ENCODE results near the gene SP140. TPM values are rescaled to one million over a fixed set of nuclear protein-coding genes. Genes with fewer than 3 reads are reported as not detected.

Gene SP140
- total and polyA plus RNA-seq, 2 experiments from 2014 or later = 0.40 to 0.53 TPM

DNA sequence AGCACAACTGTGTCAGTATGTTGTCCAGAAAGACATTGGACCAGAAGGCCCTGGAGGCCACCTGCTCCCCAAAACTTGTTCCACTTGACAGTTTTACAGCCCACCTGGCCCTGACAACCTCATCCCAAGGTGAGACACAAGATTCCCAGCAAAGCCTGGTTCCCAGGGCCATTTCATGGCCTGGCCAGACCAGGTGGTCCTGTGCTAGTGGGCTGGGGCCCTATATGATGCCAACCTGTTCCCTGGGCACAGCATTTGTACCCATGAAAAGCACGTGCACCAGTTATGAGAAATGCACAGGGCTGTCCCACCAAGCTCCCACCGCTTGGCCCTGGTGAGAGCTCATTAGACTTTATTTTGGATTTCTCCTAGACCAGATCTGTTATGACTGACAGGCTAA lies 95.5 kb downstream of the SP140 start:
- Histone ChIP-seq H3K4me1 (ENCODE audit: insufficient read depth) (no peaks in the 10 kb centered on the region), H4K20me1 (ENCODE audit: insufficient read depth, poor library complexity, severe bottlenecking) (no peaks in the 10 kb centered on the region), H3K4me3 (no peak overlapping the region), H3K9me2 (replicated peaks; ENCODE audit: insufficient read depth) (no peaks in the 10 kb centered on the region), H3K36me3 (replicated peaks; ENCODE audit: insufficient read depth, low read depth) (no peaks in the 10 kb centered on the region), H2AFZ (no peak overlapping the region), H3K4me2 (no peak overlapping the region), H3K27me3 (no peaks in the 10 kb centered on the region), H3K9me3 (ENCODE audit: low read depth) (no peaks in the 10 kb centered on the region), H3K79me2 (no peaks in the 10 kb centered on the region), H3K27ac (no peak overlapping the region)
- no peak for DNase-seq (ENCODE audit: low spot score)
- WGBS (ENCODE audit: low lambda C conversion rate, missing lambda C conversion rate) = 87% methylated on average over 2 of the region's 2 CpGs
- TF ChIP-seq, protein P1, sequence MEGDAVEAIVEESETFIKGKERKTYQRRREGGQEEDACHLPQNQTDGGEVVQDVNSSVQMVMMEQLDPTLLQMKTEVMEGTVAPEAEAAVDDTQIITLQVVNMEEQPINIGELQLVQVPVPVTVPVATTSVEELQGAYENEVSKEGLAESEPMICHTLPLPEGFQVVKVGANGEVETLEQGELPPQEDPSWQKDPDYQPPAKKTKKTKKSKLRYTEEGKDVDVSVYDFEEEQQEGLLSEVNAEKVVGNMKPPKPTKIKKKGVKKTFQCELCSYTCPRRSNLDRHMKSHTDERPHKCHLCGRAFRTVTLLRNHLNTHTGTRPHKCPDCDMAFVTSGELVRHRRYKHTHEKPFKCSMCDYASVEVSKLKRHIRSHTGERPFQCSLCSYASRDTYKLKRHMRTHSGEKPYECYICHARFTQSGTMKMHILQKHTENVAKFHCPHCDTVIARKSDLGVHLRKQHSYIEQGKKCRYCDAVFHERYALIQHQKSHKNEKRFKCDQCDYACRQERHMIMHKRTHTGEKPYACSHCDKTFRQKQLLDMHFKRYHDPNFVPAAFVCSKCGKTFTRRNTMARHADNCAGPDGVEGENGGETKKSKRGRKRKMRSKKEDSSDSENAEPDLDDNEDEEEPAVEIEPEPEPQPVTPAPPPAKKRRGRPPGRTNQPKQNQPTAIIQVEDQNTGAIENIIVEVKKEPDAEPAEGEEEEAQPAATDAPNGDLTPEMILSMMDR (IDR thresholded peaks at IDR 0.05; ENCODE audit: poor library complexity) = no peak
- TF ChIP-seq EZH2 (IDR thresholded peaks at IDR 0.05; ENCODE audit: borderline replicate concordance) (no peak), EZH2phosphoT487 (IDR thresholded peaks at IDR 0.05; ENCODE audit: low read depth, severe bottlenecking, unreplicated experiment) (no peak)

DNA sequence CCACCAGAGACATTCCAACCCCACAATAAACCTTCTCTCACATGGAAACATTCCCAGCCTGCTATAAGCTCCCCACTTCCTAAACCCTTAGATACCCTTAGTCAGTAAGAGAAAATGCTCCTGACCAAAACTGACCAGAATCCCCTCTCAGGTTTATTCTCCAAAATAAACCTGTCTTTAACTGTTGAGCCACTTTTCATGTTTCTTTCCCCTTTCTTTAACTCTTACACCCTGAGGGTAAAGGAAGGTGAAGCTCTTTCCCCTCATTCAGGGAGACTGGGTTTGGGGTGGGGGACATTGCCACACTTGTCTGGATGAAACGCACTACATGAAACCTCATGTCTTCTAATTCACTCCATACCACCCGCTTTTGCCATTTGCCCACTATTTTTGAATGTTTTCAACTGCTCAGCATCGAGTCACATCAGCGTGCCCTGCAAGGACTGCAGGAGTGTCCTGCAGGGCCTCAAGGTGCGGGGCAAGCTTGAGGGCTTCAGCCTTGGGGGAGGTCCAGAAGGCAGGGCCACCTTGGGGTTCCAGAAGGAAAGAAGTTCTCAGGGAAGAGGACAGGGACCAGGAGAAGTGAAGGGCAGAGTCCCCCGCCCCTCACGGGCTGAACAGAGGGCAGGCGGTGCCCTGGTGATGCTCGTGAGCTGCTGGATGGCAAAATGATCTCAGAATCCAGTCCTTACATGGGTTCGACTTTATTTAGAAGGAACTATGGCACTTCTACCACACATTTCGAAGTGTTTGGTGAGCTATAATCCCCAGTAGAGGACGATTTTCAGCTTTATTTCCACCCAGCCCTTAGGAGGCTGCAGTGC lies 97.2 kb downstream of the SP140 start:
- H3K27ac ChIP-seq = no peak overlapping the region
- no peaks in the 10 kb centered on the region for H4K20me1 ChIP-seq (ENCODE audit: insufficient read depth, poor library complexity, severe bottlenecking)
- H3K36me3 ChIP-seq (replicated peaks; ENCODE audit: insufficient read depth, low read depth) = no peaks in the 10 kb centered on the region
- no peaks in the 10 kb centered on the region for H3K79me2 ChIP-seq
- H3K4me1 ChIP-seq (ENCODE audit: insufficient read depth) = peaks cover 6% of the 10 kb centered on the region
- no peak for DNase-seq (ENCODE audit: low spot score)
- no peaks in the 10 kb centered on the region for H3K9me2 ChIP-seq (replicated peaks; ENCODE audit: insufficient read depth)
- no peak overlapping the region for H3K4me2 ChIP-seq
- H3K4me3 ChIP-seq = no peak overlapping the region
- WGBS (ENCODE audit: low lambda C conversion rate, missing lambda C conversion rate) = 89% methylated on average over 12 of the region's 12 CpGs
- no peak overlapping the region for H2AFZ ChIP-seq
- no peaks in the 10 kb centered on the region for H3K9me3 ChIP-seq (ENCODE audit: low read depth)
- TF ChIP-seq EZH2 (IDR thresholded peaks at IDR 0.05; ENCODE audit: borderline replicate concordance) (no peak), EZH2phosphoT487 (IDR thresholded peaks at IDR 0.05; ENCODE audit: low read depth, severe bottlenecking, unreplicated experiment) (no peak)
- TF ChIP-seq, protein P1 (IDR thresholded peaks at IDR 0.05; ENCODE audit: poor library complexity) = no peak
- no peaks in the 10 kb centered on the region for H3K27me3 ChIP-seq

DNA sequence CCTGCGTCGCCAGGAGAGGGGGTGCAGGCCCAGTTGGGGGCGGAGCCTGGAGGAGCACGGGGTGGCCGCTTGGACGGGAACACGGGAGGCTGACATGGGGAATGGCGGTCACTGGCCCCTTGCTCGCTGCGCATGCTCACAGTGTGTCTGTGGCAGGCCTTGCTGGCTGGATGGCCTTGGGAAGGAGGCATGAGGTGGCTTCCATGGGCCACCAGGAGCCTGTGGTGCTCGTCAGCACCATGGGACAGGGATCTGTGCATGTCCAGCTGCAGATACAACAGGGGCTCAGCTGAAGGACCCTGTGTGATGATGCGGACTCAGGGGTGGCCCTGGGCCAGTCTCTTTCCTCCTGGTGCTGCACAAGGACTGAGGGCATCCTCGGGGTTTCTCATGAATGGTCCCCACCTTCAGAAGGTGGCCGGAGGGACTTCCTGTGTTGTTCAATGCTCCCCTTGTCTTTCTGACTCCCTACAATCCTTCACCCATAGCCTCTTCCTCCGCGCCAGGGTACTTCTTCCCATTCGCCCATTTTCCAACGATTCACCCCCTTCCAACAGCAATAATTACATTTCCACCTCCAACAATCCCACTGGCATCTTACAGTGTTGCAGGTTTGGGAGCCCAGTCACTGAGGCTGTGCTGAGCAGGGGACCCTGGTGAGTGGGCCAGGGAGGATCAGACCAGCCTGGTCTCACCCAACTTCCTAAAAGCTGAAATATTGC lies 98.0 kb downstream of the SP140 start:
- no peaks in the 10 kb centered on the region for H3K36me3 ChIP-seq (replicated peaks; ENCODE audit: insufficient read depth, low read depth)
- H3K27me3 ChIP-seq = no peaks in the 10 kb centered on the region
- H2AFZ ChIP-seq = no peak overlapping the region
- H3K9me3 ChIP-seq (ENCODE audit: low read depth) = no peaks in the 10 kb centered on the region
- no peak overlapping the region for H3K4me2 ChIP-seq
- H3K4me1 ChIP-seq (ENCODE audit: insufficient read depth) = peaks cover 10% of the 10 kb centered on the region
- H3K27ac ChIP-seq = no peak overlapping the region
- peaks cover 7% of the 10 kb centered on the region for H3K79me2 ChIP-seq
- H4K20me1 ChIP-seq (ENCODE audit: insufficient read depth, poor library complexity, severe bottlenecking) = no peaks in the 10 kb centered on the region
- H3K9me2 ChIP-seq (replicated peaks; ENCODE audit: insufficient read depth) = no peaks in the 10 kb centered on the region
- no peak overlapping the region for H3K4me3 ChIP-seq
- DNase-seq (ENCODE audit: low spot score) = no peak
- TF ChIP-seq, protein P1 (IDR thresholded peaks at IDR 0.05; ENCODE audit: poor library complexity) = no peak
- TF ChIP-seq EZH2phosphoT487 (IDR thresholded peaks at IDR 0.05; ENCODE audit: low read depth, severe bottlenecking, unreplicated experiment) = no peak
- TF ChIP-seq EZH2 (IDR thresholded peaks at IDR 0.05; ENCODE audit: borderline replicate concordance) = no peak
- 89% methylated on average over 18 of the region's 18 CpGs for WGBS (ENCODE audit: low lambda C conversion rate, missing lambda C conversion rate)

Data from hepatocyte (in vitro differentiated cells).